ENCODE results near the gene AGPAT4. TPM values are rescaled to one million over a fixed set of nuclear protein-coding genes. Genes with fewer than 3 reads are reported as not detected.
"Not testable (repeated sequence)": the region's sequence is repeated elsewhere in the genome, so short reads cannot be mapped to it uniquely, and the experiment has no call there.

AGPAT4 gene
- total RNA-seq, 1 donor from 2014 or later = 8.7 TPM

DNA sequence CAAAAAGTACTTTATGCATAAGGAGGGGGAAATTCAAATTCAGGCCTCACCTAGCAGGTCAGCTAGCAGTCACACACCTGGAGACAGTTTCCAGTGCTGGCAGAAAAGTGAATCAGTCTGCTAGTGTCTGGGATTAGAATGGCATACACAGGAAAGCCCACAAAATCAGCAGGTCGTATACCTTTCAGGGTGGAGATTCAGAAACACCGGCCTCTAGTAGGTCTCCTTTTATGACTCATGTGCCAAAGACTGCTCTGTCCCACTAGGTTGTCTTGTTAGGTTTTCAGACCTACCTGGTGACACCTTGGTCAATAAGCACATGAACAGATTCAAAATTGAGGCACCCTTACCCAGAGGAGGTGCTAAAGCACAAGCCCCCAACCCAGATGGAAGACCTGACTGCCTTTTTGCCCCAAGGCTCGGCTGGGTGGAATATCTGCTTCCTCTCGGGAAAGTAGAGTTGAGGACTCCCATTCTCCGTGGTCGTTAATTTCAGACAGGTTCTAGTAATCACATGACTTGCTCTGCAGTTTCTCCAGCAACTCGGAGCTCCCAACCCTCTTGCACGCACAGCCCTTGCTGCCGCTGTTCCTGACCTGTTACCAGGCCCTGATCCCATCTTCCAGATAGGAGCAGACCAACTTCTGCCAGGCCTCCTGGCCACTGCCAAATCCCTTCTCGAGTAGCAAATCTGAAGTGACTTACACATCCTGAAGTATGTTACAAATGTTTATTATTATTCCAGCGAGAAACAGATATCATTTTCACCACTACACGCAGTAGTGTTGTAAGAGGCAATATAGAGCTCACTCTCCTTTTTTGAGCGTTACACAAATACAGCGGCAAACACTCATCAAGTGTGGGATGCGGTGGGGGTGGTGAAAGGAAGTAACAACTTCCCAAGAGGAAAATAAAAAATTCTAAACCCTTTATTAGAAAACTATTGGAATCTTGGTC is 46.6 kb downstream of the AGPAT4 start:
- DNase-seq (ENCODE audit: low read depth in 2 of 2) = no peak

DNA sequence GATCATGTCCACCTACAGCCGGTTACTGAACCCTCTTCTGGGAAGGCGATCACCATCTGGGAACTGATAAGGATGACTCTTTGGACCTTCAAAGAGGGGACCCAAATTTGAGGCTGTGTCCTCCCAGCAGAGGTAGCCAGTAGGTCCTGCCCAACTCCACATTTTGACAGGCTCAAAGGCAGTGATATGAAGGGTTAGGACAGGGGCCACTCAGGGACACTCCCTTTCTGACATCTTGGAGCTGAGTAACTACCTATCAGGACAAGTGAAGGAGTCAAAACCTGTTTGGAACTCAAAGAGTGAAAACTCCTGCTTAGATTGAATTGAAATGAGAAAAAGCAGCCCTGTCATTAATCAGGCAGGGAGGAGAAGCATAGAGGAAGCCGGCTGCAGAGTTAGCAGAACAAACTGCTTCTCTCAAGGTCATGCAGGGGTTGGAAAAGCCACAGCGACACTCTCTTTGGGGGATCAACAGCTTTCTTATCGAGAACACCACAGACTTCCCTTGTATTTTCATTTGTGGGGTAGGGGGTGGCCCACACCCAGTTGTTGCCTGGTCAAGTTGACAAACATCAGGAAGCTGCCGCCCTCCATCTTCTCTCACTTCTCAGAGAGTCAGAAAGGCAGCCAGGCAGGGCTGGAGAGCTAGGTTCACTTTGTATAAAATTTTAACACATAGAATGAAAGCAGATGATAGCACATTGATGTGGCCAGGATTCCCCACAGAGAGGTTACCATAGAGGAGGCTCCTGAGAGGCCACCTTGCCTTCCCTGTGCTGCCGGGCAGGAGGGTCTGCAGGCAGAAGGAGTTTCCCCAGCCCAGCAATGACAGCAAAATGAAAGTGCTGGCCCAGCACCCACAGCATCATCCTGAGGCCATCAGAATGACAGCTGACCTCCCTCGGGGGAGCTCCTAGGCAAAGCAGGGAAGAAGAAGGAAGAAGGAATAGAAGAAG is 47.6 kb downstream of the AGPAT4 start:
- no peak for DNase-seq (ENCODE audit: low read depth in 2 of 2)

DNA sequence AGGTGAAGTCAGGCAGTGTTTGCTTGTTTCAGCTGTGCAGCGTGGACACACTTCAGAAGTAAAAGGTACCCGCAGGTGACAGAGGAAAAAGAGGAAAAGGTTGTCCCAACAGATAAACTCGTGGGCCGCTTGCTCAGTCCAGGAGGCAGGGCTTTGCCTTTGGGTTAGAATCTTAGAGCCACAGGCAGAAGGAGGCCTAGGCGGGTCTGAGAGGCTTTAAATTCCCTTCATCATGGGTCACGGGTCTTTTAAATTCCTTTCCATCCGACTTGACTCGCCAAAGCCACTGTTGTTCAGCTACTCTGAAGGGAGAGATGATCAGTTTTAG is 48.2 kb downstream of the AGPAT4 start:
- DNase-seq (ENCODE audit: low read depth in 2 of 2) = no peak

DNA sequence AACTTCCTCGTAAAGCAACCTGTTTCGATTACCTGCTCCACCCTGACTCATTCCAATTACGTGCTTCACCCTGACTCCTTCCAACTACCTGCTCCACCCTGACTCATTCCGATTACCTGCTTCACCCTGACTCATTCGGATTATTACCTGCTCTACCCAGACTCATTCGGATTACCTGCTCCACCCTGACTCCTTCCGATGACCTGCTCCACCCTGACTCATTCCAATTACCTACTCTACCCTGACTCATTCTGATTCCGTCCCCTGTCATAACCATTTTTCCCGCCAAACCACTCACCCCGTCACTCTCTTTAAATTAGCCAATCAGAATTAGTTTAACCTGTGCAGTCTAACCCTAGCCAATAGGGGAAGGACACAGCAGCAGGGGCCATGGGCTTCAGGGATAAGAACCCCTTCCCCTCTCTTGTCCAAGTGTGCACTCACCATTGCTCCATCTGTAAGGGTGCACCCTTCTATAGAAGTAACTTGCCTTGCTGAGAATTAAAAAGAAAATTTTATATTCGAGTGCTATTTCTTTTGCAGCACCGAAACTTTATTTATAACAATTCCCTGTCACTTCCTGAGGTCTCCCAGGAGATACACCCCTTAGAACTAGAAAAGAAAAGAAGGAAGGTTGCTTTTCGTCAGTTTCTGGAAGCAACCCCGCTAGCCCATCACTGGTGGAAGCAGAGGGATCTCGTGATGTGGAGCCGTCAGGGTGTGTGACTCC is 48.7 kb downstream of the AGPAT4 start:
- not testable (repeated sequence) for DNase-seq (ENCODE audit: low read depth in 2 of 2)

DNA sequence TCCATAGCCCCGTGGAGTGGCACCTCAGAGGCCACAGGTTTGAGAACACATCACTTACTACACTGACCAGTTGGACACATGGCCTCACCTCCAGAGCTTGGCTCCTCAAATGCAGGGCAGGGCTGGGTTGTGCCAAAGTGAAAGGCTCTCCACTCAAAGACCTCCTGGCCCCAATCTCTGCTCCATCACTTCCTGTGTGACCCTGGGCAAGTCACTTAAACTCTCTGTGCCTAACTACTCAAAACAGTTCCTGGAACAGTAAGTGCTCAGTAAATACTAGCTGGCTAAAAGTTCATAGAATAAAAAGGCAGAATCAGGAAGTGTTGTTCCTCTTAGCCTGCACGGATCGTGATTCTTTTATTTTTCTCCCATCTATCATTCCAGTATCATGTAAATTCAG is 50.2 kb downstream of the AGPAT4 start:
- no peak for DNase-seq (ENCODE audit: low read depth in 2 of 2)

DNA sequence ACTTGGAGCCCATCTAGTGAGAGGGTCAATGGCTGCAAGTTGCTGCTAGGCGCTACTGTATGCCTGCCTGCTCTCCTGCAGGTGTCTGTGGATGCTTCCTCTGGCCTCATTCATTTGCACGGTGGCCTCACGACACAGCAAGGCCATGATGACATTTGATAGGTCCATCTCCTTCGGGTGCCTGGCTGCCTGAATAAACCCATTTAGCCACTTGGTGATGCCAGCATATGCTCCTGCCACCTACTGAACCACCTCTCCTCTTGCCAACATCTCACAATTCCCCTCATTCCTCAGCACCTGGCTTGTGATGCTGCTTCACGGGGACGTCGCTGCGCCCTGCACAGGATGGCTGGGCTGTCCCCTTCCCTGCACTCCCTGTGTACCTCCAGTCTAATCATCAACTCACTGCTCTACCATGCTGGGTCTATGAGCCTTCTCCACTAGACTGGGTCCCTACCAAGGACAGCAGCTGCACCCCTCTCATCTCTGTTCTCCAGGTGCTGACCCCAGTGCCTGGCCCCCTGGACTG is 51.1 kb downstream of the AGPAT4 start:
- no peak for DNase-seq (ENCODE audit: low read depth in 2 of 2)

DNA sequence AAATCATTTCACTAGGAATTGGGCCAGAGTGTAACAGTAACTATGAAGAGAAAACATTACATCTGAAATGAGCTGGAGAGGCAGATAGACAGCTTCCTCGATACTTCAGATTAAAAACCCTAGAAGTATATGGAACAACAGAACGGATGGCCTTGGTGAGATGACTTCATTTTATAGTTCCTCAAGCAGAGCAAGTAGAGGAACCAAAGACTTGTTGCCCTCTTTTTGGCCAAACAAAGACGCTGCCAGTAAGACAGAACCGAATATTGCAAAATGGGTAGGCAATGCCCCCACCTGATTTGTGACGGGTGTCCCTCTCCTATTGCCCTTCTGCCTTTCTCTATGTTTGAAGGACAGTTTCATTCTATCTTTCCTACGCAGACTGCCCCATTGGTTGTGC is 53.5 kb downstream of the AGPAT4 start:
- no peak for DNase-seq (ENCODE audit: low read depth in 2 of 2)

DNA sequence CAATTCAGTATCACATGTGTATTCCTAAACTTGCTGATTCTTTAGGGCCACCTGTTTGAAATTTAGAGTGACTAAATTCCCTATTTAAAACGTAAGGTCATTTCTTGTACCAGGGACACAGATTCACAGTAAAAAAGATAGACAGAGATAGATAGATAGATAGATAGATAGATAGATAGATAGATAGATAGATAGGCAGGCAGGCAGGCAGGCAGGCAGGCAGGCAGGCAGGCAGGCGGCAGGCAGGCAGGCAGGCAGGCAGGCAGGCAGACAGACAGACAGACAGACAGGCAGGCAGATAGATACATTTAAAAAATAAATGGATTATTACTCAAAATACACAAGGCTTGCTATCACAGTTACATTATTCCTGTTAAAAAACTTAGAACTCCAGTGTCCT is 54.2 kb downstream of the AGPAT4 start:
- no peak for DNase-seq (ENCODE audit: low read depth in 2 of 2)

DNA sequence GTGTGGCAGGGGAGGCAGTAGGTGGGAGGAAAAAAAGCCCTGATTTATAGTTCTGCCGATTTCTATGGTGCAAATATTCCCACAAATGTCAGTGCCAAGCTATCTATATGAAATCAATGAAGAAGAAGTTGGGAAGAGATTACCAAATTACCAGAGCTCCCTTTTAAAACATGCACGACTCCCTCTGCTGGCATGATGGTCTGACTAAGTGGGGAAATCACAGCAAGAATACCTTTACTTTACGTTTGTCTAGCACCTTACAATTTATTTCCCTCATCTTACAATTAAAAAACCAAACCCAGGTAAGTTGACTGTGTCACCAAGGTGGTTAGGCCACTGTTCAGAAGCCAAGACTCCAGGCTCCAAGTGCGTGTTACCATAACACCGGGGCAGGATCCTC is 55.6 kb downstream of the AGPAT4 start:
- no peak for DNase-seq (ENCODE audit: low read depth in 2 of 2)

DNA sequence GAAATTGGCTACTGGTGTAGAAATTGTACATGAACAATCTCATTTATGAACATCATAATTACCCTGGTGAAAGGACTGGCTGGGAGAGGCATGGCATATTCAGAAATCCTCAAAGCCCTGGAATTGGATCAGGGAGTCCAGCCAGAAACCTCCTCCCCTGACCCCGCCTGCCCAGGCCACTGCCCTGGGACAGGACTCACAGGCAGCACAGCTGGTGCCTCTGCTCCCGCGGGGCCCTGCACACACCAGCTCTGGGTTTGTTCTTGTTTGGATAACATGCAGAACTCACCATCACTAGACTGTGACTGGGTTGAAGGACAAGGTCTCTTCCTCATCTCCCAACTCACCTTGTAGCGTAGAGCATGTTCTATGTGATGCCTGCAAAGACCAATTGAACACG is 56.2 kb downstream of the AGPAT4 start:
- DNase-seq (ENCODE audit: low read depth in 2 of 2) = no peak

DNA sequence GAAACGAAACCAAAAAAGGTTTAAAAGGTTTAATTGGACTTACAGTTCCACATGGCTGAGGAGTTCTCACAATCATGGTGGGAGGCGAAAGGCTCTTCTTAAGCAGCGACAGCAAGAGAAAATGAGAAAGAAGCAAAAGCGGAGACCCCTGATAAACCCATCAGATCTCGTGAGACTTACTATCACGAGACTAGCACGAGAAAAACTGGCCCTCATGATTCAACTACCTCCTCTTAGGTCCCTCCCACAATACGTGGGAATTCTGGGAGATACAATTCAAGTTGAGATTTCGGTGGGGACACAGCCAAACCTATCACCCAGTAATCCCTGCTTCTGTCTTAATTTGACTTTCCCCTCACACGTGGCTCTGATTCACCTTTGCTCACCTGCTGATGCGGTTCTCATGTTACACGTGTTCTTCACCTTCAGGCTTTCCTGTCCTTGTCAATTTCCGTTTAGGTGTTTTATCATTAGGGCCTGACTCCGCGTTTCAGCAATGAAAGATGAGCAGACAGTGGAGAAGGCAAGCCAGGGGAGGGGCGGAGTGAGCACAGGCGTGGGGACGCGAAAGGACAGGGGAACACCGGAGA is 57.1 kb downstream of the AGPAT4 start:
- DNase-seq (ENCODE audit: low read depth in 2 of 2) = no peak

DNA sequence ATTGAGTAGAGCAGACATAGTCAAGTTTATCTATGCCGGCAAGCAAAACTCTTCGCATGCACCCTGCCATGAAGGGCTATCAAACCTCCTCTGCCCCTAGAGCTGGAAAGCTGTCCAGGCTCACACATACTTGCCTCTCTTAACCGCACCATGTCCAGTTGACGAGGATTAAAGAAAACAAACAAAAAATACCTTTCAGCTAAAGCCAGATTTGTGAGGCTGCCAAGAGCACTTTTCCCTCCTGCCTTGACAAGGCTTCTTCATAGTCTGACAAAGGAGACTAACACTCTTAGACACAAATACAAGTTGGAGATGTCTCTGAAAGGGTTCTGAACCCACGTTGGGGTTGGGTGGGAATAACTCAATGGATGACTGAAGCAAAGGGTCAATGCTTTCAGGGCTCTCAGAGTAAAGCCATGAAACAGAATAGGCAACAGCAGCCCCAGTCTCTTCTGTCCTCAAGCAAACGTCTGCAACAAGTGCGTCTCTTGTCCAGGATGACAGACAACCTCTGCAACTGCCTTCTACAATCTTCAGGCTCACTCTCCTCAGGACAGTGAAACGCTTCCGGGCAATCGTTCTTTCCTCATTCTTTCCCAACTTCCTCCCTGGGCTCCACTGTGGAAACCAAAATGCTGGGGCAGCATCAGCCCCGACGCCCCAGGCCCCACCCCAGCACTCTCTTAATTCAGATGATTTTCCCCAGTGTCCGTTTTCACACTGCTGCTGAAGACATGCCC is 57.8 kb downstream of the AGPAT4 start:
- no peak for DNase-seq (ENCODE audit: low read depth in 2 of 2)

DNA sequence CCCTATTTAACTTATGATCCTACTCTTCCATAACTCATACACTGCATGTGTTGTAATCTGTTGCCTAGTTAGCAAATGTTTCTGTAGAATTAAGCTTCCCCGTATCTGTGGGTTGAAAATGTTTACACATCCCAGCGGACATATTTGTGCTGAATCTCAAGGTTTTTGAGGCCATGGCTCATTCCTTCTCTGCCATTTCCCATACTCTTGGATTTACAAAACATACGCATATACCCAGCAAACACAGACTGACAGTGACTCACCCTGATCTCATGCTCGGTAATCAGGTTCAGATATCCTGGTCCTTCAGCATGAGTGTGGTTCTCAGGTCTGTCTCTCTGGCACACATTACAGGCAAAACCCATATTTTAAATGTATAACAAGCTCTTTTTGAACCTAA is 58.7 kb downstream of the AGPAT4 start:
- DNase-seq (ENCODE audit: low read depth in 2 of 2) = no peak

DNA sequence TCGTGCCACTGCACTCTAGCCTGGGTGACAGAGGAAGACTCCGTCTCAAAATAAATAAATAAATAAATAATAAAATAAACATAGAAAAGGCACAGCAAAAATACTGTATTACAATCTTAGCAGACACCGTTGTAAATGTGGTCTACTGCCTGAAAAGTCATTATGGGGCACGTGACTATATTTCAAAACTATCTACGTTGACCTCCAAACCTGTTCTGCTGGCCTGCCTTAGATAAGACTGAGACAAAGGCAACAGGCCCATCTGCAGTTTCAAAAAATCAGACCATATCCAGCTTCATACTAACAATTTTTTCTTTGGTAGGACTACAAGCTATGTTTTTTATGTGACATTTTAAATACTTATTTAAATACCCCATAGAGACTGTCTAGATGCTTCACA is 59.1 kb downstream of the AGPAT4 start:
- DNase-seq (ENCODE audit: low read depth in 2 of 2) = no peak

DNA sequence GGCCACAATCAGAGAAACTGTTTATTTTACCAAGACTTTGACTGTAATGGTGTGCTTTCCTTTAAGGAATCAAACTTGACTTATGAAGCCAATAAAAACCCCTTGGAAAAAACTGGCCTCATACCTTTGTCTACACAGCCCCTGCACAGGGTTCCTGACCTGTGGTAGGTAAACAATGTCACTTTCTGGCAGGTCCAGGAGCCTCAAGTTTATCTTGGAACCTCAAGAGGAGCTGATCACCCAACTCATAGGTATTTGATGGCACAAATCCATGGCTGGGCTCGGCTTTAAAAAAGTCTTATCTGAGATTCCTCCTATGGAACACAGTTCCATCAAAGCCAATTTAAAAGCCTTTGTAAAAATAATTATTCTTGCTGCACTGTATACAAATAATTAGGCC is 61.0 kb downstream of the AGPAT4 start:
- no peak for DNase-seq (ENCODE audit: low read depth in 2 of 2)

DNA sequence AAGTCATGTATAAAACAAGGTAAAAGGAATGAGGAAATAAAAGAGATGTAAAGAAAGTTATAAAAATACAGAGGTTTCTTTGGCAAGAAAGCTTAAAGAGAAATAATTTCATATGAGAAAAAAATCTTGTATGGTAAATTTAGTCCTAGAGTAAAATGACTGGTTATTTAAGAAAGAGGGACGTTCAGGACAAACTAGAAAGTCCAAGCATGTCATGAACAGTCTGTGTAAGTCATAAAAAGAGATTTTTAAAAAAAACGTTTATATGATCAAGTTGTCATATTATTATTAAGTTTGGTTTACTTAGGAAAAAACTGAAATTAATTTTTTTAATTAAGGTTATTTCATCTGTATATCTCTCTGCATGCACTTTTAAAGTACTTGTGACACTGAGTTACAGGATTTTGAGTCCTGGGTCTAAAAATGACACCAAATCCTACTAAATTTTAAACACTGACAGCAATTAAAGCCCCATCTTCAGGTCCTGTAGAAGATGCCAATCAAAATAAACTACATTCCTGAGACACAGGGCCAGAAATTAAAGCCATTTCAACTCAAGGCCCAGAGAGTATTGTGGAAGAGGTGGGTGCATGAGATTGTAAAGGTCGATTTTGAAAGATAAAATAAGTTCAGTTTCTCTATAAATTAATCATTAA is 62.4 kb downstream of the AGPAT4 start:
- no peak for DNase-seq (ENCODE audit: low read depth in 2 of 2)

DNA sequence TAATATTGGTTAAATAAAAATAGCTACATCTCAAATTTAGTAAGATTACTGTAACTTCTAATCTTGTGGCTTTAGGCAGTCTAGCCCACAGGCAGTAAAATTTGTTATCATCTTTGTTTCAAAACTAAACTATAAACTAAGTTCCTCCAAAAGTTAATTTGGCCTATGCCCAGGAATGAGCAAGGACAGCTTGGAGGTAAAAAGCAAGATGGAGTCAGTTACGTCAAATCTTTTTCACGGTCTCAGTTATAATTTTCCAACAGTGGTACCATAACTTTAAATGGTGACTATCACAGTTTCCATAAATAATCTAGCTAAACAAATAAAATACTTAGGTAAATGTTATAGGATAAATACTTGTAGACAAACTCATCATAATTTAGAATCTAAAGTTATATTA is 63.0 kb downstream of the AGPAT4 start:
- DNase-seq (ENCODE audit: low read depth in 2 of 2) = no peak

DNA sequence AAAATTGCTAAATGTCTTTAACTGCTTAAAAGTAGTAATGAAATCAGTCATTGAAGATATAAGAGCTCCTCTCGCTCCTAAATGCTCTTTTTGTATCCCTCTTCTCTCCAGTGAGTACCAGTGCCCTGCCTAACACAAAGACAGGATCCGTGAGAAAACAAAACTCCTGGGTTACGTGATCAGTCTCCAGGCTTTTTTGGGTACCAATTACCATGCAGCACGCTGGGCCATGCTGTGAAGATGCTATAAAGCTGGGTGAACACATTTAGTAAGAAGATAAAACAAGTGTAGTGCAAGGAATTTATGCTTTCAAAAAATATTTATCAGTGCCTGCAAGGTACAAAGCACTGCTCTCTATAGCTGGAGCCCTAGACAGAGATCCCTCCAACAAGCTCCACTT is 66.7 kb downstream of the AGPAT4 start:
- no peak for DNase-seq (ENCODE audit: low read depth in 2 of 2)

DNA sequence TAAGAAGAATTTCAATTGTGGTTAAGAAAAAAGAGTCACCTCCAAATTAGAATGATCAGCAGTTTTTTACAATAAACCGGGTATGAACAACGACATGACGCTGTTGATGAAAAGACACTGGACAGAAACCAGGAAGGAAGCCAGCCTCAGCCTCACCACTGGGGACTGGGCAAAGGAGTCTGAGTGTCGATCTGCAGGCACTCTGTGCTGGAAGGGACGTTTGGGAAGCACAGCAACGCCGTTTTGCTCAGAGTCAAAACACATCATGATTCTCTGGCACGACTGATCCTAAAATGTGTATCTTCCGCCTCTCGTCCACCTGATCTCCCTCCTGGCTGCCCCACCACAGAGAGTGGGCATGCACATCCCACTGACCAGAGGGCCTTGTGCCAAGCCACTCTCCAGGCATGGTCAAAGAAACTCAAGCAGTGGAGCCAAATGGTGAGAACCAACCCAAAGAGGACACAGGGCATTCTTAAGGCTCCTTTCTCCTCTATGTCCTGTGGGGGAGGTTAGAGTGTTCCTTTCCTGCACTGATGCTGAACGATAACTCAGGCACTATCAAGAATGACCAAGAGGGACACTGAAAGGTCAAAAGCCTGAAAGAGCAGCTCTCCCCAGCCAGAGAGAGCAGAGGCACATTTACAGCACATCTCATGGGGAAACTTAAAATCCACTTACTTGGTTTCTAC is 68.8 kb downstream of the AGPAT4 start:
- DNase-seq (ENCODE audit: low read depth in 2 of 2) = peak in 1 of 2 donors; percentile 22

Data from dermis microvascular lymphatic vessel endothelial cell (primary cell).